Measurements from ENCODE around the gene DDX10.

DNA sequence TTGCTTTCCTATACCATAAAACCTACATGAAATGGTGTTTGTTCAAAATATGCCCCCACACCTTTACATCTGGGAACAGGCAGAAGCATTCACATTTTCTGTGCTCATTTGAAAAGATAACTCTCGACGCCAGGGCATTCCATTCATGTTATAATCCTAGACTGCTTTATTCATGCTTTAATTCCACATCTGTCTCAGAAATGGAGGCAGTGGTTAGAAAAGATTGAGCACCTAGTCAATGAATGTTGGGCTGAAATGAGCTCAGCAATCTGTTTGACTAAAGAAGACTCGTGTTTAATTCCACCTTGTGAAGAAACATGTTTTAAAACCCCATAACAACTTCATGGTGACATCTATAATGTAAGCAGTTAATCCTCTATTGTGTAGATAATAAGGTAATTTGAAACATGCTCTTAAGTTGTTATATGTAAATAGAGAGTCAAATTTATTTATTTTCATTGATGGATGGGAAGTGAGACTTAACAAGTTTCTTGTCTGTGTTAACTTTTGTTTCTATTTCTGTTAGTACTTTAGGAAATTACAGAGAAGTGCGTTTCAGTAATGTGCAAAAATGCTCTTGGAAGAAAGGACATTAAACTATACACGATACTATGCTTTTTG lies 217.5 kb downstream of the DDX10 start:
- TF ChIP-seq EZH2 (IDR thresholded peaks at IDR 0.05; ENCODE audit: borderline replicate concordance, low read depth, low read length, poor library complexity, severe bottlenecking), result no peak
- TF ChIP-seq, protein P1, sequence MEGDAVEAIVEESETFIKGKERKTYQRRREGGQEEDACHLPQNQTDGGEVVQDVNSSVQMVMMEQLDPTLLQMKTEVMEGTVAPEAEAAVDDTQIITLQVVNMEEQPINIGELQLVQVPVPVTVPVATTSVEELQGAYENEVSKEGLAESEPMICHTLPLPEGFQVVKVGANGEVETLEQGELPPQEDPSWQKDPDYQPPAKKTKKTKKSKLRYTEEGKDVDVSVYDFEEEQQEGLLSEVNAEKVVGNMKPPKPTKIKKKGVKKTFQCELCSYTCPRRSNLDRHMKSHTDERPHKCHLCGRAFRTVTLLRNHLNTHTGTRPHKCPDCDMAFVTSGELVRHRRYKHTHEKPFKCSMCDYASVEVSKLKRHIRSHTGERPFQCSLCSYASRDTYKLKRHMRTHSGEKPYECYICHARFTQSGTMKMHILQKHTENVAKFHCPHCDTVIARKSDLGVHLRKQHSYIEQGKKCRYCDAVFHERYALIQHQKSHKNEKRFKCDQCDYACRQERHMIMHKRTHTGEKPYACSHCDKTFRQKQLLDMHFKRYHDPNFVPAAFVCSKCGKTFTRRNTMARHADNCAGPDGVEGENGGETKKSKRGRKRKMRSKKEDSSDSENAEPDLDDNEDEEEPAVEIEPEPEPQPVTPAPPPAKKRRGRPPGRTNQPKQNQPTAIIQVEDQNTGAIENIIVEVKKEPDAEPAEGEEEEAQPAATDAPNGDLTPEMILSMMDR (conservative IDR thresholded peaks at IDR 0.05; ENCODE audit: low read depth, low read length), result no peak

Data from A673 (cell line).